HEK293 (cell line): ENCODE results near the gene METTL25.

Source experiments
- KLF9 ChIP-seq: fragments of 450-650 bp; formaldehyde crosslinking; IDR thresholded peaks from 2 replicates; pipeline ENCODE4 v1.5.1; 2016; ENCODE audit warnings: missing biosample characterization, missing genetic modification characterization, low read depth
- OSR2 ChIP-seq: fragments of 450-650 bp; formaldehyde crosslinking; IDR thresholded peaks from 2 replicates; pipeline ENCODE4 v1.5.1; 2016; ENCODE audit warnings: missing biosample characterization, missing genetic modification characterization
- REPIN1 ChIP-seq: fragments of 450-650 bp; formaldehyde crosslinking; IDR thresholded peaks from 2 replicates; pipeline ENCODE4 v1.5.1; 2017; ENCODE audit warnings: missing biosample characterization, missing genetic modification characterization, low read depth
- YY2 ChIP-seq: fragments of 450-650 bp; formaldehyde crosslinking; IDR thresholded peaks from 2 replicates; pipeline ENCODE4 v1.5.1; 2016; ENCODE audit warnings: missing biosample characterization, missing genetic modification characterization
- ZBTB20 ChIP-seq: fragments of 450-650 bp; formaldehyde crosslinking; IDR thresholded peaks from 2 replicates; pipeline ENCODE4 v1.5.1; 2016; ENCODE audit warnings: missing biosample characterization, missing genetic modification characterization
- ZBTB21 ChIP-seq: fragments of 450-650 bp; formaldehyde crosslinking; IDR thresholded peaks from 2 replicates; pipeline ENCODE4 v1.5.1; 2017; ENCODE audit warnings: missing biosample characterization, missing genetic modification characterization
- ZNF157 ChIP-seq: fragments of 450-650 bp; formaldehyde crosslinking; IDR thresholded peaks from 2 replicates; pipeline ENCODE4 v1.5.1; 2016; ENCODE audit warnings: missing biosample characterization, missing genetic modification characterization
- TF ChIP-seq, protein P1 (sequence below): fragments of 450-650 bp; formaldehyde crosslinking; IDR thresholded peaks from 2 replicates; pipeline ENCODE4 v1.5.1; 2016; ENCODE audit warnings: missing biosample characterization, missing genetic modification characterization
- TF ChIP-seq, protein P2 (sequence below): fragments of 450-650 bp; formaldehyde crosslinking; IDR thresholded peaks from 2 replicates; pipeline ENCODE4 v1.5.1; 2016; ENCODE audit warnings: missing biosample characterization, missing genetic modification characterization

DNA sequence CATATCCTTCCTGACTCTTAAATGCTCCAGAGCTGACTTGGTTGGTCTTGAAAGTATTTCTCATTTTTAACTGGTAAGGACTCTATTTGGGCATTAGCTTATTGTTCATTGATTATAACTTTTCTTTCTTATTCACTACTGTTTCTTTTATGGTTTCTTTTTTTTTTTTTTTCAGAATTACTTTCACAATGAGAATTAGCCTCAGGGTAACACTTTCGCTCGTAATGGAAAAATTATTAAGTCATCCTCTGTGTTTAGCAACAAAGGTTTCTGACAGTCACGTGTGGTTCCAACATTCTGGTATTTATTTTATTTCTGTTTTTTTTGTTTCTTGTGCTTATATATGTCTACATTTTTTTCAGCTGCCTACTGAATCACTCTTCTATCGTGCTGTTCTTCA lies 80.0 kb downstream of the METTL25 start:
- TF ChIP-seq, protein P1, sequence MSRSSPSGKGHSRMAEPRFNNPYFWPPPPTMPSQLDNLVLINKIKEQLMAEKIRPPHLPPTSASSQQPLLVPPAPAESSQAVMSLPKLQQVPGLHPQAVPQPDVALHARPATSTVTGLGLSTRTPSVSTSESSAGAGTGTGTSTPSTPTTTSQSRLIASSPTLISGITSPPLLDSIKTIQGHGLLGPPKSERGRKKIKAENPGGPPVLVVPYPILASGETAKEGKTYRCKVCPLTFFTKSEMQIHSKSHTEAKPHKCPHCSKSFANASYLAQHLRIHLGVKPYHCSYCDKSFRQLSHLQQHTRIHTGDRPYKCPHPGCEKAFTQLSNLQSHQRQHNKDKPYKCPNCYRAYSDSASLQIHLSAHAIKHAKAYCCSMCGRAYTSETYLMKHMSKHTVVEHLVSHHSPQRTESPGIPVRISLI (tag by site-specific recombination) = no peak
- TF ChIP-seq ZNF157 (tag by site-specific recombination) = no peak
- TF ChIP-seq ZBTB20 = no peak
- TF ChIP-seq ZBTB21 (tag by site-specific recombination) = no peak
- no peak for TF ChIP-seq YY2 (tag by site-specific recombination)
- TF ChIP-seq OSR2 (tag by site-specific recombination) = no peak
- TF ChIP-seq, protein P2, sequence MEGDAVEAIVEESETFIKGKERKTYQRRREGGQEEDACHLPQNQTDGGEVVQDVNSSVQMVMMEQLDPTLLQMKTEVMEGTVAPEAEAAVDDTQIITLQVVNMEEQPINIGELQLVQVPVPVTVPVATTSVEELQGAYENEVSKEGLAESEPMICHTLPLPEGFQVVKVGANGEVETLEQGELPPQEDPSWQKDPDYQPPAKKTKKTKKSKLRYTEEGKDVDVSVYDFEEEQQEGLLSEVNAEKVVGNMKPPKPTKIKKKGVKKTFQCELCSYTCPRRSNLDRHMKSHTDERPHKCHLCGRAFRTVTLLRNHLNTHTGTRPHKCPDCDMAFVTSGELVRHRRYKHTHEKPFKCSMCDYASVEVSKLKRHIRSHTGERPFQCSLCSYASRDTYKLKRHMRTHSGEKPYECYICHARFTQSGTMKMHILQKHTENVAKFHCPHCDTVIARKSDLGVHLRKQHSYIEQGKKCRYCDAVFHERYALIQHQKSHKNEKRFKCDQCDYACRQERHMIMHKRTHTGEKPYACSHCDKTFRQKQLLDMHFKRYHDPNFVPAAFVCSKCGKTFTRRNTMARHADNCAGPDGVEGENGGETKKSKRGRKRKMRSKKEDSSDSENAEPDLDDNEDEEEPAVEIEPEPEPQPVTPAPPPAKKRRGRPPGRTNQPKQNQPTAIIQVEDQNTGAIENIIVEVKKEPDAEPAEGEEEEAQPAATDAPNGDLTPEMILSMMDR = no peak
- no peak for TF ChIP-seq REPIN1 (tag by site-specific recombination)
- no peak for TF ChIP-seq KLF9 (tag by site-specific recombination)
